Measurements from ENCODE around the gene ASF1A.
A peak's percentile ranks its signal among the peaks of the same experiment; 100 is the strongest.
"Not testable (repeated sequence)": the region's sequence is repeated elsewhere in the genome, so short reads cannot be mapped to it uniquely, and the experiment has no call there.

The ASF1A gene

DNA sequence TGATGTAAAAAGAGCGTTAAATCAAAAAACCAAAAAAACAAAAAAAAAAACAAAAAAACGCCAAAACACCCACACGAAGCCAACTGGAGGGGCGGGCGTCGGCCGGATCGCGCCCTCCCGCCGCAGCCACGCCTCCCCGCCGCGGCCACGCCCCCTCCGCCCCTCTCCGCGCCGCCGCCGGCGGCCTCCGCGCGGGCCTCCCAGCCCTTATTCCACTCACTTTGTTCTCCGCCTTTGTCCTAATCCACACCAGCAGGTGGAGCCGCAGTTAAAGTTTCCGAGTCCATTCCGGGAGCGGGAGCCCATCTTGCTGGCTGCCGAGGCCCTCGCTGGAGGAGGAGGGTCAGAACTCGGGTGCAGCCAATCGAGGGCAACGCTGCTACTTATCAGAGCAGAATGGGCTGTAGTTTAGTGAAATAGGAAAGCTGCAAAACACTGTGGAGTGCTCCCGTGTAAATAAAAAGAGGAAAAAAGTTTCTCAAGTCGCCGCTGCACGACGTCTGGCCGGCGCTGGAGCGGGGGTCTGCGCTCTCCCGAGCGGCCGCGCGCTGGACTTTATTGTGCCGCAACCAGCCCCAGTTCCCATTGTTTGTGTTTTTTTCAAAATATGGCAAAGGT lies at the start of gene ASF1A:
TSS of gene ASF1A (plus strand) at position 346 of the 618 bp plus-strand sequence. CDS start at position 608, 262 bp downstream.
- peak; percentile 95 to 99 (median 96) for DNase-seq
- intact Hi-C loops (cut with DNase I) = loop anchor here (1.0 to 2.0 kb wide), 2 partner anchors 40 to 243 kb away; partner anchors contain the start of gene CEP85L

DNA sequence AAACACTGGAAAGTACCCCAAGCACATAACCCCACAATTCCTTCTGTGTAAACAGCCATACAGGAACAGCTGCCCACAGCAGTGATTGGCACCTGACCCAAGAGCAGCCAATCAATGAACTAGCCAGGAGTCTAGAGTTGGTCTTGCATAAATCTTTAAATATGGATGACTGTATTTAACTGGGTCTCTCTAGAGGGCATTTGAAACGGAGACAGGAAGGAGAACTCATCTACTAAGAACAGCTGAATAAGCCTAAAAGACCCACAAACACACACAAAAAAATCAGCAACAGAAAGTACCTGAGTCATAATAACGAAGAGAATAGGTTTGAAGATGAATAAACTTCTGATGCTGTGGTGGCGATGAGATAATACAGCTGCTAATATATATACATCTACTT lies 49.0 kb upstream of the ASF1A start:
- intact Hi-C loops (cut with DNase I) = no loop called here
- DNase-seq = no peak

DNA sequence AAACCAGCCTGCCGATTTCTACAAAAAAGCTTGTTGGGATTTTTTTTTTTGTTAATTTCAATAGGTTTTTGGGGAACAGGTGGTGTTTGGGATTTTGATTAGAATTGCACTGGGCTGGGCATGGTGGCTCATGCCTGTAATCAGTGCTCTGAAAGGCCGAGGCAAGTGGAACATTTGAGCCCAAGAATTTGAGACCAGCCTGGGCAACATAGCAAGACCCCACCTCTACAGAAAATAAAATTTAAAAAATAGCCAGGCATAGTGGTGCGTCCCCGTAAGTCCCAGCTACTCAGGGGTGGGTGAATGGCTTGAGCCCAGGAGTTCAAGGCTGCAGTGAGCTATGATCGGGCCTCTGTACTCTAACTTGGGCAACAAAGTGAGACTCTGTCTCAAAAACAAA lies 40.5 kb upstream of the ASF1A start:
- intact Hi-C loops (cut with DNase I) = no loop called here
- no peak for DNase-seq

DNA sequence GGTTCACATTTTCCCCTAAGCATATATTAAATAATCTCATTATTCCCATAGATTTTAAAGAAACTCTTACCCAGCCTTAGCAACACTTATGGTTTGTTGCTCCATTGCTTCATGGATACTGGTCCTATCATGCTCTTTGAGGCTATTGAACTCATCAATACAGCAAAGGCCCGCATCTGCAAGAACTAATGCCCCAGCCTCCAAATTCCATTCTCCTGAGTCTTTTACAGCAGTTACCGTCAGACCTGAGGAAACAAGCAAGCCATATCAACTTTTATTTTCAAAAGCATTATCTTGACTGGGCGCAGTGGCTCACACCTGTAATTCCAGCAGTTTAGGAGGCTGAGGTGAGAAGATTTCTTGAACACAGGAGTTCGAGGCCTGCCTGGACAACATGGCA lies 37.7 kb upstream of the ASF1A start:
- intact Hi-C loops (cut with DNase I) = no loop called here

GRCh38 chr6:118859517-118860064 lies 34.4 kb upstream of the ASF1A start:
- DNase-seq = no peak
- intact Hi-C loops (cut with DNase I) = no loop called here

More for the DNA sequence above, 37.7 kb upstream of the ASF1A start:
- no peak for DNase-seq

DNA sequence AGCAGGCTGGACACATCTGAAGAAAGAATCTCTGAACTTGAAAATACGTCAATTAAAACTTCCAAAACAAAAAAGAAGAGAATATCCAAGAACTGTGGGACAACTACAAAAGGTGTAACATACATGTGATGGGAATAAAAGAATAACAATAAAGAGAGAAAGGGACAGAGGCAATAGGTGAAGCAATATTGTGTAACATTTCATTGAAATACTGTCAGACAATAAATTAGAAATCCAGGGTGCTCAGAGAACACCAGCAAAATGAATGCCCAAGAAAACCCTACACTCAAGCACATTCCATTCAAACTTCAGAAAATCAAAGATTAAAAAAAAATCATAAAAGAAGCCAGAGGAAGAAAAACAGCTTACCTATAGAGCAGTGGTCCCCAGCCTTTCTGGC lies 33.6 kb upstream of the ASF1A start:
- no peak for DNase-seq
- intact Hi-C loops (cut with DNase I) = no loop called here

GRCh38 chr6:118860880-118861279 lies 33.1 kb upstream of the ASF1A start:
- intact Hi-C loops (cut with DNase I) = no loop called here
- DNase-seq = peak in 1 of 10 donors; percentile 78

DNA sequence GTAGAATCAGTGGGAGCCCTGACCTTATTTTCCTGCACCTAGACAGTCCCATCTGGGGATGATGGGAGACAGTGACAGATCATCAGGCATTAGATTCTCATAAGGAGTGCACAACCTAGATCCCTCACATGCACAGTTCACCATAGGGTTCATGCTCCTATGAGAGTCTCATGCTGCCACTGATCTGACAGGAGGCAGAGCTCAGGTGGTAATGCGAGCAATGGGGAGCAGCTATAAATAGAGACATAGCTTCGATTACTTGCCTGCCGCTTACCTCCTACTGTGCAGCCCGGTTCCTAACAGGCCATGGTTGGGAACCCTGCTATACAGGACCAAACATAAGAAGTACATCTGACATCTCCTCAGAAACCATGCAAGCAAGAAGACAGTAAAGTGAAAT lies 31.5 kb upstream of the ASF1A start:
- DNase-seq = no peak
- intact Hi-C loops (cut with DNase I) = no loop called here

DNA sequence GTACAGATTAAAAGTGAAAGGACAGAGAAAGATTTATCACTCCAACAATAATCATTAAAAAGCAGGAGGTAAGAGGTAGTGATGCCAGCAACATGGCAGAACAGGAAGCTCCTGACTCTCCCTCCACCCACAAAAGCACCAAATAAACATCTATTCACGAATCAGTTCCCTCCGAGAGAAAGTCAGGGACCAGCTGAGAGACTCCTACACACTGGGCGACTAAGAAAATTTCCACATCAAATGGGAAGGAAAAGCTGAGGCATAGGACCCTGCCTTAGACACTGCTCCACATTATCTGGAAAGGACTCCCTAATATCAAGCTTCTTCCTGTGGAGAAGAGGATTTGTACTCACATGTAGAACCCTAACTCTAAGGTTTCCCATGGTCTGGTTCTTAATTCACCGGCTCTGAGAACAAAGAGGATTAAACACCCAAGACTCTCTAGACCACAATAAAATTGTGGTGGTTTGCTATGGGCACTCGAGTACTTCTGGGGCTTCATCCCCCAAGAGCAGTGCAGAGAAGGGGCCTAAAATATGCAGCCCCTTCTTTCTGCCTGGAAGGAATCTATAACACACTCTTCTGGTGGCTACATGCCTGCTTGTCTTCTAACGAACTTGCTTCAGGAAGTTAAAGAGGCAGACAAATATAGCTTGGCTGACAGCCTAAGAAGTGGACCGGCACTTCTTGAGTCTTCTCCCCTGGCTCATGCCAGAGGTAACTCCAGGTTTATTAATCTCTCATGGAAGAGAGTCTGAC lies 29.4 kb upstream of the ASF1A start:
- intact Hi-C loops (cut with DNase I) = no loop called here
- no peak for DNase-seq

- intact Hi-C loops (cut with DNase I) = no loop called here
- DNase-seq = no peak
Observed at GRCh38 chr6:118865100-118865391, 28.9 kb upstream of the ASF1A start.

GRCh38 chr6:118867181-118867580 lies 26.8 kb upstream of the ASF1A start:
- intact Hi-C loops (cut with DNase I) = no loop called here
- no peak for DNase-seq

DNA sequence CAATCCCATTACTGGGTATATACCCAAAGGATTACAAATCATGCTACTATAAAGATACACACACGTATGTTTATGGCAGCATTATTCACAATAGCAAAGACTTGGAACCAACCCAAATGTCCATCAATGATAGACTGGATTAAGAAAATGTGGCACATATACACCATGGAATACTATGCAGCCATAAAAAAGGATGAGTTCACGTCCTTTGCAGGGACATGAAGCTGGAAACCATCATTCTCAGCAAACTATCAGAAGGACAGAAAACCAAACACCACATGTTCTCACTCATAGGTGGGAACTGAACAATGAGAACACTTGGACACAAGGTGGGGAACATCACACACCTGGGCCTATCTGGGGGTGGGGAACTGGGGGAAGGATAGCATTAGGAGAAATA lies 25.1 kb upstream of the ASF1A start:
- intact Hi-C loops (cut with DNase I); DNase-seq: not testable (repeated sequence)

DNA sequence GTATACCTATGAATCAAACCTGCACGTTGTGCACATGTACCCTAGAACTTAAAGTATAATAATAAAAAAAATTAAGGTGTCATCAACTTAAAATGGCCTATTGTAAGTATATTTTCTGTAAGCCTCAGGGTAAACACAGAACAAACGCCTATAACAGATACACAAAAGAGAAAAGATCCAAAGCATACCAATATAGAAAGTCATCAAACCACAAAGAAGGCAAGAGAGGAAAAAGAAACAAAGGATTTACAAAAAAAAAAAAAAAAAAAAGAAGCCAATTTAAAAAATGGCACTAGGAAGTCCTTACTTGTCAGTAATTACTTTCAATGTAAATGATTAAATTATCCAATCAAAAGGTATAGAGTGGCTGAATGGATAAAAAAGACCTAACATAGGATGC lies 24.6 kb upstream of the ASF1A start:
- DNase-seq = no peak
- intact Hi-C loops (cut with DNase I) = no loop called here

DNA sequence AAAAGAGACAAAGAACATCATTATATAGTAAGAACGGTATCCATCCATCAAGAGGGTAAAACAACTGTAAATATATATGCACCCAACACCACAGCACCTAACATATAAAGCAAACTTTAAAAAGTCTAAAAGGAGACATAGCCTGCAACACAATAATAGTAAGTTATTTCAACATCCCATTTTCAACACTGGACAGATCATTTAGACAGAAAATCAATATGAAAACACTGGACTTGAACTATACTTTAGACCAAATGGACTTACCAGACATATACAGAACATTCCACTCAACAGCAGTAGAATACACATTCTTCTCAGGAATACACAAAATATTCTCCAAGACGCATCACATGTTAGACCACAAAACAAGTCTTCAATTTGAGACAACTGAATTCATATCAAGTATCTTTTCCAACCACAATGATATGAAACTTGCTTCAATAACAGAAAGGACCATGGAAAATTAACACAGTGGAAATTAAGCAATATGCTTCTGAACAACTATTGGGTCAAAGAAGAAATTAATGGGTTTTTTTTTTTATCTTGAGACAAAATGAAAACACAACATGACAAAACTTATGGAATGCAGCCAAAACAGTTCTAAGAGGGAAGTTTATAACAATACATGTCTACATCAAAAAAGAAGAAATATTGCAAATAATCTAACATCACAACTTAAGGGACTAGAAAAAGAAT lies 23.9 kb upstream of the ASF1A start:
- DNase-seq = no peak
- intact Hi-C loops (cut with DNase I) = no loop called here

- no peak for DNase-seq
- intact Hi-C loops (cut with DNase I) = no loop called here
Observed at GRCh38 chr6:118871331-118871730, 22.6 kb upstream of the ASF1A start.

DNA sequence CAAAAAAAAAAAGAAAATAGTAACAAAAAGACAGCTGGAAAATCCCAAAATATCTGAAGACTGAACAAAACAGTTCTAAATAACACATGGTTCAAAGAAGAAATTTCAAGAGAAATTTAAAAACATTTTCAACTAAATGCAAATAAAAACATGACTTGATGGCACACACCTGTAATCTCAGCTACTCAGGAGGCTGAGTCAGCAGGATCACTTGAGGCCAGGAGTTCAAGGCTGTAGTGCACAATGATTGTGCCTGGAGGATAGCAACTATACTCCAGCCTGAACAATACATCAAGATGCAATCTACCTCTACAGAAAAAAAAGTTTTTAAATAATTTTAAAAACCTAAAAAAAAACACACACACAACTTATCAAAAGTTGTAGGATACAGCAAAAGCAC lies 21.6 kb upstream of the ASF1A start:
- intact Hi-C loops (cut with DNase I) = no loop called here
- DNase-seq = no peak

- DNase-seq = no peak
- intact Hi-C loops (cut with DNase I) = no loop called here
Observed at GRCh38 chr6:118872726-118873125, 21.2 kb upstream of the ASF1A start.

DNA sequence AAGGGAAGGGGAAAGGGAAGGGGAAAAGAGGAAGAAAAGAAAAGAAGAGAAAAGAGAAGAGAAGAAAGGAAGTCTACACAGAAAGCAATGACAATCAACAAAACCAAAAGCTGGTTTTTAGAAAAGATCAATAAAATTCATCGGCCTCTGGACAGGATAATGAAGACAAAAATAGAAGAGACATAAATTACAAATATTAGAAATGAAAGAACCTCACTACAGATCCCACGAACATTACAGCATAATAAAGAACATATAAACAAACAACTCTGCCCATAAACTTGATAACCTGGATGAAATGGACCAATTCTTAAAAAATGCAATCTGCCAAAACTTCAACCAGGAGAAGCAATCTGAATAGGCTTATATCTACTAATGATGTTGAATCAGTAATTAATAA lies 20.7 kb upstream of the ASF1A start:
- DNase-seq = no peak
- intact Hi-C loops (cut with DNase I) = no loop called here

DNA sequence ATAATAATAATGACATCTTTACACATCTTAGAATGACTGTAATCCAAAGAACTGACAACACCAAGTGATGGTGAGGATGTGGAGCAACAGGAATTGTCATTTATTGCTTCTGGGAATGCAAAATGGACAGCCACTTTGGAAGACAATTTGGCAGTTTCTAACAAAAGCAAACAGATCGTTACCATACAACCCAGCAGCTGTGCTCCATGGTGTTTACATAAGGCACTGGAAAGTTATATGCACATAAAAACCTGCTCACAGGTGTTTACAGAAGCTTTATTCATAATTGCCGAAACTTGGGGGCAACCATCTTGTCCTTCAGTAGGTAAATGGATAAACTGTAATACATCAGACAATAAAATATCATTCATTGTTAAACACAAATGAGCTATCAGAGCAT lies 18.3 kb upstream of the ASF1A start:
- intact Hi-C loops (cut with DNase I) = no loop called here
- no peak for DNase-seq

- no peak for DNase-seq
- intact Hi-C loops (cut with DNase I) = no loop called here
Observed at GRCh38 chr6:118876198-118876597, 17.8 kb upstream of the ASF1A start.

GRCh38 chr6:118876814-118877213 lies 17.1 kb upstream of the ASF1A start:
- intact Hi-C loops (cut with DNase I) = no loop called here

GRCh38 chr6:118877806-118878205 lies 16.1 kb upstream of the ASF1A start:
- DNase-seq = no peak
- intact Hi-C loops (cut with DNase I) = no loop called here

More at GRCh38 chr6:118876814-118877213, 17.1 kb upstream of the ASF1A start:
- DNase-seq = no peak
